ENCODE data around the gene AOAH.
"Not testable (repeated sequence)": the region's sequence is repeated elsewhere in the genome, so short reads cannot be mapped to it uniquely, and the experiment has no call there.

Gene AOAH

DNA sequence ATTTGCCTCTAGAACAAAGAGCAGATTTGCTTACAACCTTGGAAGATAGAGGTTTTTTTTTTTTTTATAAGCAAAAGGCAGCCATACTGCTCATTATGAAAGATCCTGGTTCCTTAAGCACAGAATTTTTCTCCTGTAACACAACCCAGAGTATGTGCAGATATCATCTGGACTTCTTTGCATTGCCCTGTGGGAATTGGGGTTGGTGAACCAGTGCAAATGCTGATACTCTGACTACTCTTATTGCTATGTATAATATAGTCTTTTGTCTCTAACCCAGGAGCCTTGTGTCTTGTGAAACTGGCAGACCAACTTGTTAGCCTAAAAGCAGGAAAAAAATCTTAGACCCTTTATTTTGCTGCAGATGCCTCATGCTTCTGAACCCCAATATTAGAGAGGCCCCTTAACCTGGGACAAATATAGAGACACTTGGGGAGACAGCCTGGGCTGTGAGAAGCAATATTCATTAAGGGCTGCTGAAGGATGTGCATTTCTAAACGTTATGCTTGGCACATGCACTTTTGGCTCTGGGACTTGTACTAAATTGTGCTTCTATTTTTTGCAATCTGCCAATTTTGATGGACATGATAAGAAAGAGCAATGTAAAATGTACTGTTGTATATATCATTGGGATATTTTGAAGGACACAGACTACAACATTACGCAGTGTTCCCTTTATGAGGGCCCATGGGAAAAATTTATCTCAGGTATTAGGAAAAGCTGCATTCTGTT, 255.8 kb downstream of the AOAH start:
- Histone ChIP-seq H3K36me3 (ENCODE audit: insufficient read depth, low read length) (no peaks in the 10 kb centered on the region), H3K27me3 (ENCODE audit: control insufficient read depth in 1 of 2, insufficient read depth in 2 of 2, low read length in 2 of 2) (no peaks in the 10 kb centered on the region), H3K4me3 (ENCODE audit: low read depth in 1 of 2, low read length in 2 of 2) (no peak overlapping the region), H3K27ac (ENCODE audit: low read depth, low read length) (no peak overlapping the region), H3K9me3 (ENCODE audit: low read length) (no peaks in the 10 kb centered on the region), H3K4me1 (ENCODE audit: insufficient read depth, low read length) (no peaks in the 10 kb centered on the region), H3K9ac (ENCODE audit: low read length) (no peak overlapping the region)

DNA sequence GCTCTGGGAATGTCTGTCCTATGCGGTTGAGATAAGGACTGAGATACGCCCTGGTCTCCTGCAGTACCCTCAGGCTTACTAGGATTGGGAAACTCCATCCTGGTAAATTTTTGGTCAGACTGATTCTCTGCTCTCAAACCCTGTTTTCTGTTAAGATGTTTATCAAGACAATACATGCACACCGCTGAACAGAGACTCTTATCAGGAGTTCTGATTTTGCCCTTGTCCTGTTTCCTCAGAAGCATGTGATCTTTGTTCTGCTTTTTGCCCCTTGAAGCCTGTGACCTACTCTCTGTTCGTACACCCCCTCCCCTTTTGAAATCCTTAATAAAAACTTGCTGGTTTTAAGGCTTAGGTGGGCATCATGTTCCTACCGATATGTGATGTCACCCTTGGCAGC, 258.3 kb downstream of the AOAH start:
- not testable (repeated sequence) for H3K27ac ChIP-seq (ENCODE audit: low read depth, low read length); H3K9me3 ChIP-seq (ENCODE audit: low read length); H3K4me3 ChIP-seq (ENCODE audit: low read depth in 1 of 2, low read length in 2 of 2); H3K36me3 ChIP-seq (ENCODE audit: insufficient read depth, low read length); H3K4me1 ChIP-seq (ENCODE audit: insufficient read depth, low read length); H3K27me3 ChIP-seq (ENCODE audit: control insufficient read depth in 1 of 2, insufficient read depth in 2 of 2, low read length in 2 of 2); H3K9ac ChIP-seq (ENCODE audit: low read length)

GRCh38 chr7:36464271-36464670, 260.0 kb downstream of the AOAH start:
- Histone ChIP-seq H3K4me3 (ENCODE audit: low read depth in 1 of 2, low read length in 2 of 2) (no peak overlapping the region), H3K27ac (ENCODE audit: low read depth, low read length) (no peak overlapping the region), H3K36me3 (ENCODE audit: insufficient read depth, low read length) (no peaks in the 10 kb centered on the region), H3K27me3 (ENCODE audit: control insufficient read depth in 1 of 2, insufficient read depth in 2 of 2, low read length in 2 of 2) (no peaks in the 10 kb centered on the region), H3K4me1 (ENCODE audit: insufficient read depth, low read length) (no peaks in the 10 kb centered on the region), H3K9ac (ENCODE audit: low read length) (no peak overlapping the region), H3K9me3 (ENCODE audit: low read length) (no peaks in the 10 kb centered on the region)
